ENCODE data around the gene SMG6. TPM values are rescaled to one million over a fixed set of nuclear protein-coding genes. Genes with fewer than 3 reads are reported as not detected.
"Not testable (repeated sequence)": the region's sequence is repeated elsewhere in the genome, so short reads cannot be mapped to it uniquely, and the experiment has no call there.

The SMG6 gene
- total RNA-seq, 1 experiment from 2014 or later = 13.5 TPM

- intact Hi-C loops (cut with micrococcal nuclease; ENCODE audit: unreplicated experiment) = no loop called here
- CTCF ChIA-PET = interaction anchor here (0.6 kb wide), 1 partner anchor 54 kb away, joined by 3 read pairs; no protein-coding TSS in a partner anchor
- Mint-ChIP-seq H3K27me3 (ENCODE audit: unreplicated experiment) (no peaks in the 10 kb centered on the region), H3K4me3 (ENCODE audit: low read depth, unreplicated experiment) (no peak overlapping the region), H3K4me1 (ENCODE audit: low read depth, unreplicated experiment) (no peaks in the 10 kb centered on the region), H3K9me3 (ENCODE audit: low read depth, unreplicated experiment) (no peaks in the 10 kb centered on the region), H3K27ac (ENCODE audit: unreplicated experiment) (no peak overlapping the region), H3K36me3 (ENCODE audit: insufficient read depth, unreplicated experiment) (peaks cover 5% of the 10 kb centered on the region)
- no peak for DNase-seq
- BruUV-seq (replicated peaks) = no TSS peak
- no peak for TF ChIP-seq CTCF (IDR thresholded peaks at IDR 0.05; ENCODE audit: unreplicated experiment)
Measured at GRCh38 chr17:2264067-2264860, 39.3 kb downstream of the SMG6 start.

DNA sequence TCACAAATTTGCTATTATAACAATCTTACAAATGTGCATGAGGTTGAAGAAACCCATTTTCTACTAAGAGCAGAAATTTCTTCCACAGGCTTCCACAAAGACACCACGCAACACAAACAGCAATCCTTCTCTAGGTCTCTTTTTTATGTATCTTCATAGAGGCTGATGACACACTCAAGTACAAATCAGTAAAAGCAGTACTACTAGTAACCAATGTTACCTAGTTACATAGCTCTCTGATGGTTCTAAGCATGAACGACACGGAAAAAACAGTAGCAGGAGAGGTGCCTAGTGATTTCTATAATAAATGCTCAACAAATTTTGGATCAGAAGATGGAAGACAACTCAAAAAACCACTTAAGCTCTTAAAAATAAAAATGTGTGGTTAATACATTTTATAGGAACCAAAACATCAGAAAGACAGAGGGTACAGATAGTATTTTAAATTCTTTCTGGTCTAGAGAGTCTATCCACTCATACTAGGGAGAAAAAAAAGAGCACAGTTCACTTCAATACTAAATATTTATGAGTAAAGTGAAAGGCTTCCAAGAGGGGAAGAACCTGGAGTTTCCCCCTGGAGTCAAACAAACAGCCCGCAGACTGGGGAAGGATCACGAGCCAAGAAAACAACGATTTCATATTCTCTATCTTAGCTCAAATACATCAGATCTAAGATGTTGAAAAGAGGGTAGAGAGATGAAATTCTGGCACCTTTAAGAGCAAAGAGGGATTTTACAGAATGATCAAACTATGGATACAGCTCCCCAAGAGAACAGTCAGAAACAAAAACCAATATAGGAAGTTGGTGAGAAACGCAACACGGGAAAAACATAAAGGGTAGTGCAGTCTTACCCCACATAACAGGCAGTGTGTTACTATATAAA lies 40.2 kb downstream of the SMG6 start:
- H3K4me1 Mint-ChIP-seq (ENCODE audit: low read depth, unreplicated experiment) = no peaks in the 10 kb centered on the region
- H3K36me3 Mint-ChIP-seq (ENCODE audit: insufficient read depth, unreplicated experiment) = peaks cover 5% of the 10 kb centered on the region
- no peaks in the 10 kb centered on the region for H3K27me3 Mint-ChIP-seq (ENCODE audit: unreplicated experiment)
- no peak overlapping the region for H3K4me3 Mint-ChIP-seq (ENCODE audit: low read depth, unreplicated experiment)
- BruUV-seq (replicated peaks) = no TSS peak
- no peak for DNase-seq
- H3K27ac Mint-ChIP-seq (ENCODE audit: unreplicated experiment) = no peak overlapping the region
- no peaks in the 10 kb centered on the region for H3K9me3 Mint-ChIP-seq (ENCODE audit: low read depth, unreplicated experiment)
- no peak for TF ChIP-seq CTCF (IDR thresholded peaks at IDR 0.05; ENCODE audit: unreplicated experiment)
- intact Hi-C loops (cut with micrococcal nuclease; ENCODE audit: unreplicated experiment) = no loop called here
- CTCF ChIA-PET = interaction anchor here (0.6 kb wide), 1 partner anchor 54 kb away, joined by 3 read pairs; no protein-coding TSS in a partner anchor

DNA sequence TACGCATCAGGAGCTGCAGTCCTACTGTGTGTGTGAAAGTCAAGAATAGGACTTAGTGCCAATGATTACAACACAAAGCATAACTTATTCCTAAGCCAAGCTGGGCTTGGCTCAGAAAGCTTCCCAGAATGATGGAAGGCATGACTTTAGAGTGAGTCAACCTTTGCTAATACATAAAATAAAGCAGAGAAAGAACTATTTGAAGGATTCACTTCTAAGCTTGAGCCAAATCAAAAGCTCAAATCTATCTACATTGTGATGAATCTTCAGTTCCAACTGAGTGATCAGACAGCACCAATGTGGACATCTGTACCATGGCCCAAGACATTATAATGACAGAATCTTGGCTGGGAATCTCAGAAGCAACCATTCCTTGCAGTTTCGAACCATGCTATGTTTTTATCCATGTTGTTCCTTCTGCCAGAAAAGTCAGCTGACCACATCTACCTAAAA lies 41.4 kb downstream of the SMG6 start:
- Mint-ChIP-seq H3K27me3 (ENCODE audit: unreplicated experiment) (no peaks in the 10 kb centered on the region), H3K4me1 (ENCODE audit: low read depth, unreplicated experiment) (no peaks in the 10 kb centered on the region), H3K36me3 (ENCODE audit: insufficient read depth, unreplicated experiment) (no peaks in the 10 kb centered on the region), H3K4me3 (ENCODE audit: low read depth, unreplicated experiment) (no peak overlapping the region), H3K9me3 (ENCODE audit: low read depth, unreplicated experiment) (no peaks in the 10 kb centered on the region), H3K27ac (ENCODE audit: unreplicated experiment) (no peak overlapping the region)
- TF ChIP-seq CTCF (IDR thresholded peaks at IDR 0.05; ENCODE audit: unreplicated experiment) = no peak
- intact Hi-C loops (cut with micrococcal nuclease; ENCODE audit: unreplicated experiment) = no loop called here
- no TSS peak for BruUV-seq (replicated peaks)
- CTCF ChIA-PET = no interaction called here
- DNase-seq = no peak

DNA sequence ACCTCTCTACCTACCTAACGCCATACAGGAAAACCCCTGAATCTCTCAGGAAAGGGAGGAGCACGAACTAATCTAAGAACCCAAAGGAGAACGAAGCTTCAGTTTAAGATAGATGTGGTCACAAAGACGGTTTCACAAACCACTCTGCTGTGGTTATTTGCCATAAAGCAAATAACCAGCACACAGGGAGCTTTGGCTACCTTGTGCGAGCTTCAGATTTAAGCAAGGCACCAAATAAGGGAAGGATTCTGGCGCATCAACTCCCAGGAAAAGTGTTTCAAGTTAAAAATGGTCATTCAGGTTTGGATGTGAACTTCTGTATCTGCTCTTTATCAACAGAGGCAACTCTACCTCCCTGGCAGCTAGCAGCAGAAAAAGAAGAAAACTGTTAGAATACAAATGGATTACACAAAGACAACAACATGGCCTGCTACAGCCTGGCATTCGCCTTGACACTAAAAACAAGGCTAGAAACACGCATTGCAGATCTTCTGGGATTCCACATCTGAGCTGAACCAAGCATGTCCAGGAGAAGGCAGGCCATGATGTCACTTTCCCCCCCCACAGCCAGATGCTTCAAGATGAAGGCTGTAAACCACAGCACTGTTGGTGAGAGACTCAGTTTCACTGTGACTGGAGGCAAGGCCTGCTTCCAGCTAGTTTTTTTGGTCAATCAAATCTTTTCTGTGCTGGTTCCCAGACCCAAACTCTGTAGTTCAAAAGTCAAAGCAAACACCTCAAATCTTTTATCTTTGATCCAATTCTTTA lies 43.6 kb downstream of the SMG6 start:
- CTCF ChIA-PET = no interaction called here
- no peak overlapping the region for H3K27ac Mint-ChIP-seq (ENCODE audit: unreplicated experiment)
- H3K27me3 Mint-ChIP-seq (ENCODE audit: unreplicated experiment) = no peaks in the 10 kb centered on the region
- DNase-seq = no peak
- no peaks in the 10 kb centered on the region for H3K4me1 Mint-ChIP-seq (ENCODE audit: low read depth, unreplicated experiment)
- TF ChIP-seq CTCF (IDR thresholded peaks at IDR 0.05; ENCODE audit: unreplicated experiment) = no peak
- no peaks in the 10 kb centered on the region for H3K9me3 Mint-ChIP-seq (ENCODE audit: low read depth, unreplicated experiment)
- H3K36me3 Mint-ChIP-seq (ENCODE audit: insufficient read depth, unreplicated experiment) = no peaks in the 10 kb centered on the region
- no TSS peak for BruUV-seq (replicated peaks)
- no peak overlapping the region for H3K4me3 Mint-ChIP-seq (ENCODE audit: low read depth, unreplicated experiment)
- intact Hi-C loops (cut with micrococcal nuclease; ENCODE audit: unreplicated experiment) = no loop called here

GRCh38 chr17:2258830-2259229 lies 44.8 kb downstream of the SMG6 start:
- DNase-seq; H3K27me3 Mint-ChIP-seq (ENCODE audit: unreplicated experiment); BruUV-seq (replicated peaks); CTCF ChIA-PET; intact Hi-C loops (cut with micrococcal nuclease; ENCODE audit: unreplicated experiment); H3K4me3 Mint-ChIP-seq (ENCODE audit: low read depth, unreplicated experiment); H3K27ac Mint-ChIP-seq (ENCODE audit: unreplicated experiment); H3K36me3 Mint-ChIP-seq (ENCODE audit: insufficient read depth, unreplicated experiment); H3K4me1 Mint-ChIP-seq (ENCODE audit: low read depth, unreplicated experiment); H3K9me3 Mint-ChIP-seq (ENCODE audit: low read depth, unreplicated experiment): not testable (repeated sequence)
